Spleen (tissue), 7 donors: ENCODE measurements around the gene ADAD2.

Experiments used
- CTCF ChIP-seq, 11 experiments: fragments of 200-600 bp in 7 of 11; fragments of 450-650 bp in 4 of 11; sonication (generic) in 4 of 11; IDR thresholded peaks in 8 of 11; conservative IDR thresholded peaks in 3 of 11; 1 replicate in 7 of 11; 2 replicates in 4 of 11; pipeline versions ENCODE4 v1.4.0 to v1.8.0; 2016 to 2021; ENCODE audit warnings: antibody characterized with exemption in 11 of 11, inconsistent platforms in 4 of 11, mild to moderate bottlenecking in 1 of 11
- POLR2A ChIP-seq, 3 donors: fragments of 450-650 bp; IDR thresholded peaks; one replicate each; pipeline ENCODE4 v1.5.1; 2017; ENCODE audit warnings: antibody characterized with exemption in 3 of 3, mild to moderate bottlenecking in 1 of 3
- donor health status: DM: no; HTN: no; CAD: no; lungs with moderate emphysema.
- donor health status: DM: no; HTN: no; CAD: no.
- donor health status: DM: no; HTN: no; CAD: no.

- TF ChIP-seq CTCF (IDR thresholded peaks at IDR 0.05 in 8 of 11, conservative IDR thresholded peaks at IDR 0.05 in 3 of 11) (no peak), POLR2A (IDR thresholded peaks at IDR 0.05) (no peak)
Observed at GRCh38 chr16:84156342-84156784, 34.6 kb upstream of the ADAD2 start.
